ENCODE data around the gene CHI3L2. TPM values are rescaled to one million over a fixed set of nuclear protein-coding genes. Genes with fewer than 3 reads are reported as not detected.

CHI3L2 gene
- total and polyA plus RNA-seq, 2 of the 13 experiments (the other 11 are each of a cell fraction or from before 2014, with no cell fraction given) = 0.46 to 1.7 TPM

- peak; percentile 95 for TF ChIP-seq RXRB (CRISPR knock-in tag; IDR thresholded peaks at IDR 0.05; ENCODE audit: borderline replicate concordance)
- peak; percentile 62 for TF ChIP-seq ELF3 (CRISPR knock-in tag; IDR thresholded peaks at IDR 0.05)
- TF ChIP-seq ZNF3 (CRISPR knock-in tag; IDR thresholded peaks at IDR 0.05) = no peak
- no peak for TF ChIP-seq AGO2 (optimal IDR thresholded peaks at IDR 0.05; ENCODE audit: low read depth, low read length)
- TF ChIP-seq, protein P1, sequence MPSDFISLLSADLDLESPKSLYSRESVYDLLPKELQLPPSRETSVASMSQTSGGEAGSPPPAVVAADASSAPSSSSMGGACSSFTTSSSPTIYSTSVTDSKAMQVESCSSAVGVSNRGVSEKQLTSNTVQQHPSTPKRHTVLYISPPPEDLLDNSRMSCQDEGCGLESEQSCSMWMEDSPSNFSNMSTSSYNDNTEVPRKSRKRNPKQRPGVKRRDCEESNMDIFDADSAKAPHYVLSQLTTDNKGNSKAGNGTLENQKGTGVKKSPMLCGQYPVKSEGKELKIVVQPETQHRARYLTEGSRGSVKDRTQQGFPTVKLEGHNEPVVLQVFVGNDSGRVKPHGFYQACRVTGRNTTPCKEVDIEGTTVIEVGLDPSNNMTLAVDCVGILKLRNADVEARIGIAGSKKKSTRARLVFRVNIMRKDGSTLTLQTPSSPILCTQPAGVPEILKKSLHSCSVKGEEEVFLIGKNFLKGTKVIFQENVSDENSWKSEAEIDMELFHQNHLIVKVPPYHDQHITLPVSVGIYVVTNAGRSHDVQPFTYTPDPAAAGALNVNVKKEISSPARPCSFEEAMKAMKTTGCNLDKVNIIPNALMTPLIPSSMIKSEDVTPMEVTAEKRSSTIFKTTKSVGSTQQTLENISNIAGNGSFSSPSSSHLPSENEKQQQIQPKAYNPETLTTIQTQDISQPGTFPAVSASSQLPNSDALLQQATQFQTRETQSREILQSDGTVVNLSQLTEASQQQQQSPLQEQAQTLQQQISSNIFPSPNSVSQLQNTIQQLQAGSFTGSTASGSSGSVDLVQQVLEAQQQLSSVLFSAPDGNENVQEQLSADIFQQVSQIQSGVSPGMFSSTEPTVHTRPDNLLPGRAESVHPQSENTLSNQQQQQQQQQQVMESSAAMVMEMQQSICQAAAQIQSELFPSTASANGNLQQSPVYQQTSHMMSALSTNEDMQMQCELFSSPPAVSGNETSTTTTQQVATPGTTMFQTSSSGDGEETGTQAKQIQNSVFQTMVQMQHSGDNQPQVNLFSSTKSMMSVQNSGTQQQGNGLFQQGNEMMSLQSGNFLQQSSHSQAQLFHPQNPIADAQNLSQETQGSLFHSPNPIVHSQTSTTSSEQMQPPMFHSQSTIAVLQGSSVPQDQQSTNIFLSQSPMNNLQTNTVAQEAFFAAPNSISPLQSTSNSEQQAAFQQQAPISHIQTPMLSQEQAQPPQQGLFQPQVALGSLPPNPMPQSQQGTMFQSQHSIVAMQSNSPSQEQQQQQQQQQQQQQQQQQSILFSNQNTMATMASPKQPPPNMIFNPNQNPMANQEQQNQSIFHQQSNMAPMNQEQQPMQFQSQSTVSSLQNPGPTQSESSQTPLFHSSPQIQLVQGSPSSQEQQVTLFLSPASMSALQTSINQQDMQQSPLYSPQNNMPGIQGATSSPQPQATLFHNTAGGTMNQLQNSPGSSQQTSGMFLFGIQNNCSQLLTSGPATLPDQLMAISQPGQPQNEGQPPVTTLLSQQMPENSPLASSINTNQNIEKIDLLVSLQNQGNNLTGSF (CRISPR knock-in tag; IDR thresholded peaks at IDR 0.05) = no peak
- TF ChIP-seq ZNF644 (CRISPR knock-in tag; IDR thresholded peaks at IDR 0.05; ENCODE audit: low read depth) = peak; percentile 84
- TF ChIP-seq HNF4A (CRISPR knock-in tag; IDR thresholded peaks at IDR 0.05) = peak; percentile 82
- TF ChIP-seq IKZF4 (CRISPR knock-in tag; IDR thresholded peaks at IDR 0.05; ENCODE audit: borderline replicate concordance, low read depth, not compliant biosample characterization) = no peak
- TF ChIP-seq GTF3A (CRISPR knock-in tag; conservative IDR thresholded peaks at IDR 0.05) = no peak
- TF ChIP-seq NR2F1 (CRISPR knock-in tag; IDR thresholded peaks at IDR 0.05) = peak in 1 of 2 experiments; percentile 39; a peak in 1 of 4 replicates
- no peak for TF ChIP-seq MLXIP (CRISPR knock-in tag; IDR thresholded peaks at IDR 0.05; ENCODE audit: borderline replicate concordance)
- TF ChIP-seq ZNF343 (CRISPR knock-in tag; IDR thresholded peaks at IDR 0.05) = no peak
- TF ChIP-seq HNF1B (CRISPR knock-in tag; IDR thresholded peaks at IDR 0.05) = no peak
- TF ChIP-seq ZNF280D (CRISPR knock-in tag; IDR thresholded peaks at IDR 0.05) = no peak
- no peak for TF ChIP-seq FIP1L1 (IDR thresholded peaks at IDR 0.05; ENCODE audit: borderline replicate concordance, insufficient read depth, low read depth, low read length)
Measured at GRCh38 chr1:111247125-111247838, 19.8 kb downstream of the CHI3L2 start (continued).

Data from HepG2 (cell line).